Measurements from ENCODE around the gene ANGEL2.
A peak's percentile ranks its signal among the peaks of the same experiment; 100 is the strongest.
"Not testable (repeated sequence)": the region's sequence is repeated elsewhere in the genome, so short reads cannot be mapped to it uniquely, and the experiment has no call there.

Gene ANGEL2

DNA sequence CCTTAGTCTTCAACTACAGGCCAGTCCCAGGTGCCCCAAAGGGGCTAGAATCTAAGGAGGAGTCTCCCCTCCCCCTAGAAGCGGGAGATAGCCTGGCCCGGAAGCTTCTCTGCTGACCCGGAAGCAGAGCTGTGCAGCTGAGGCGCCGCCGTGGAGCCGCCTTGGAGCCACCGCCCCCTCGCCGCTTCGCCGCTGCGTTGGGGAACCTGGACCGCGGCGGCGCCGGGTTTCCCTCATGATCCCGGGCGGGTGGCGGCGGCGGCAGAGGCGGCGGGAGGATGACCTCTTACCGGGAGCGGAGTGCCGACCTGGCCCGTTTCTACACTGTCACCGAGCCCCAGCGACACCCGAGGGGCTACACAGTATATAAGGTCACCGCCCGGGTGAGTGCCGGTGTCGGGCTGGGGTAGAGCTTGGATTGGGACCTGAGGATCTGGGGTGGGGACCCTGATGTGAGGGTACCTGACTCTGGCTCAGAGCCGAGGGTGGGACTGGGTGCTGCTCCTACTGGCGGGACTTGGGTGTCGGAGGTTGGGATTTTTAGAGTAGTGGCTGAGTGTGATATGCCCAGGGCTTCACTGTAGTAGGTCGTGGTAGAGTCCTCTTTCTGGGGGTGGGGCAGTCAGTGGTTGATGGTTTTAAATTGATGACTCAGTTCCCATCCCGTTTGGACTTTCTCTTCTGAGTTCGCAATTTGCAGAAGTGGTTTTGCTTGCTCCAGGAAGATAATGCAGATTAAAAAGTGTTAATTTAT, 35.6 kb upstream of the ANGEL2 start, which contains the start of gene RPS6KC1:
RPS6KC1 (plus strand) TSS at position 115 of the 754 bp plus-strand sequence; CDS start at position 279, 164 bp downstream.
- Histone ChIP-seq H3K27ac (ENCODE audit: low read length) (no peak within 1 kb of the TSS), H3K27me3 (ENCODE audit: control insufficient read depth, insufficient read depth, low read length) (no peaks in the 10 kb centered on the region)

DNA sequence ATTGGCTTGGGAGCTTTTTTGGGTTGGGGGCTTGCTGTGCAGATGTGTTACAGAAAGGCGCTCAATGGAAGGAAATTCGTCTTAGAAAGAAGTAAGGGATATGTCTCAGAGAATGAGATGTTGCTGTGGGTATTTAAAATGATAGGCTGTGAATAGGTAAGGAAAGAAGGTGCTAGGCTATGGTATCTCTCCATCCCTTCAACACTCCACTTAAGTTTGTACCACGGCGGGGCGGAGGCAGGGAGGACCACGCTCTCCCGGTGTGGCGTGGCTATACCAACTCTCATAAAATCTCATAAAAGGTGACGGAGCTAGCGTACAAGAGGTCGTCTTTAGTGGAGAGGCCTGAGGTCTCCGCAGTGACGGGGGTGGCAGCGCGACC, 35.1 kb upstream of the ANGEL2 start:
- Histone ChIP-seq H3K36me3 (ENCODE audit: control insufficient read depth, insufficient read depth, low read length) (no peaks in the 10 kb centered on the region), H3K4me1 (ENCODE audit: control insufficient read depth, insufficient read depth, low read length) (no peaks in the 10 kb centered on the region), H3K27me3 (ENCODE audit: control insufficient read depth, insufficient read depth, low read length) (no peaks in the 10 kb centered on the region), H3K27ac (ENCODE audit: low read length) (no peak overlapping the region), H3K4me3 (ENCODE audit: low read length) (peak overlapping the region; percentile 91; the same call in 1 of the 2 replicates), H3K9me3 (ENCODE audit: control insufficient read depth, insufficient read depth, low read length) (no peaks in the 10 kb centered on the region)
- DNase-seq (ENCODE audit: low read depth, low spot score): no peak
- no CpG with 5 or more reads among the region's 15 CpGs for WGBS (ENCODE audit: insufficient coverage, insufficient read length)

More for the DNA sequence above, 35.6 kb upstream of the ANGEL2 start, which contains the start of gene RPS6KC1:
- H3K9me3 ChIP-seq (ENCODE audit: control insufficient read depth, insufficient read depth, low read length): no peaks in the 10 kb centered on the region
- H3K4me1 ChIP-seq (ENCODE audit: control insufficient read depth, insufficient read depth, low read length): no peaks in the 10 kb centered on the region
- no peaks in the 10 kb centered on the region for H3K36me3 ChIP-seq (ENCODE audit: control insufficient read depth, insufficient read depth, low read length)
- DNase-seq (ENCODE audit: low read depth, low spot score): peak; percentile 54
- H3K4me3 ChIP-seq (ENCODE audit: low read length): peak within 1 kb of the TSS; percentile 91
- no CpG with 5 or more reads among the region's 42 CpGs for WGBS (ENCODE audit: insufficient coverage, insufficient read length)

DNA sequence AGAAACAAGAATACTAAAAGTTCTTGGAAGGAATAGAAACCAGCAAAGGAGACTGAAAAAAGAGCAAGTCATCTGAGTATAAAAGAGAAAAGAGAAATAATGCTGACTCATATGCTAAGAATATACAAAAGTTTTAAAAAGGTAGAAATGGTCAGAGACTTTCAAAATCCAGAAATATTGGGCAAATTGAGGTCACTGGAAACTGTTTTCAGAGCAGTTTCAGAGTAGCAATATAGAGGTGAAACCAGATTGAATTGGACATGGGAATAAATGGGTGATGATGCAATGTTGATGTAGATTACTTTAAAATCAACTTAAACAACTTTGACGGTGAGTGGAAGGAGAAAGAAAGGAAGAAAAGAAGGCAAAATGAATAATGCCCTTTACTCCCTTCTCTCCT, 33.6 kb upstream of the ANGEL2 start:
- no peak for DNase-seq (ENCODE audit: low read depth, low spot score)
- H3K4me3 ChIP-seq (ENCODE audit: low read length): no peak overlapping the region
- H3K36me3 ChIP-seq (ENCODE audit: control insufficient read depth, insufficient read depth, low read length): no peaks in the 10 kb centered on the region
- no peaks in the 10 kb centered on the region for H3K27me3 ChIP-seq (ENCODE audit: control insufficient read depth, insufficient read depth, low read length)
- no peaks in the 10 kb centered on the region for H3K4me1 ChIP-seq (ENCODE audit: control insufficient read depth, insufficient read depth, low read length)
- no peaks in the 10 kb centered on the region for H3K9me3 ChIP-seq (ENCODE audit: control insufficient read depth, insufficient read depth, low read length)
- H3K27ac ChIP-seq (ENCODE audit: low read length): no peak overlapping the region
- no CpG with 5 or more reads among the region's 1 CpG for WGBS (ENCODE audit: insufficient coverage, insufficient read length)

DNA sequence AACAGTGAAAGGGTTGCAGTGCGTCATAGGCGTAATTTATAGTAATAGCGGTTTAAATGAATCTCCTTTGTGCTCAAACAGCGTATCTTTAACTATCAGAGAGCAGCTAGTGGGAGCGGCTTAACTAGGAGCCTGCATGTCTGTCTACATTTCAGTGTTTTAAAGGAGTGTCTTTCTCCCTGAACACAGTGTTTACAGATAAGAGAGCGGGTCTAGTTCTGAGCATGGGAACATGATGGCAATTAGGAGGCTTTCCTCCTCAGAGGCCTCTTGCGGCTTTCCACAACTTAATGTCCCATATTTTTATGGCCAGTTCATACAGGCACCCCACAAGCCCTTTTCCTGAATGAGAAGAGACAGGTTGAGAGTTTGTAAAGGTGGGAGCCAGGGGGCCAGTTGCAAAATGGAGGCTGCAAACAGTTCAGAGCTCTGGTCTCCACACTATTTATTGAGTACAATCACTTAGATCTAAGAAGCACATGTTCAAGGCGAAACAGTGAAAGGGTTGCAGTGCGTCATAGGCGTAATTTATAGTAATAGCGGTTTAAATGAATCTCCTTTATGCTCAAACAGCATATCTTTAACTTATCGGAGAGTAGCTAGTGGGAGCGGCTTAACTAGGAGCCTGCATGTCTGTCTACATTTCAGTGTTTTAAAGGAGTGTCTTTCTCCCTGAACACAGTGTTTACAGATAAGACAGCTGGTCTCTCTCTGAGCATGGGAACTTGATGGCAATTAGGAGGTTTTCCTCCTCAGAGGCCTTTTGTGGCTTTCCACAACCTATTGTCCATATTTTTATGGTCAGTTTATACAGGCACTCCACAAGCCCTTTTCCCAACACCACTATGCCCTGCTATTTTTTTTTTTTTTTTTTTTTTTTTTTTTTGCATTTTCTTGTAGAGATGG, 29.9 kb upstream of the ANGEL2 start:
- H3K27me3 ChIP-seq (ENCODE audit: control insufficient read depth, insufficient read depth, low read length); DNase-seq (ENCODE audit: low read depth, low spot score); H3K27ac ChIP-seq (ENCODE audit: low read length); H3K4me3 ChIP-seq (ENCODE audit: low read length); H3K9me3 ChIP-seq (ENCODE audit: control insufficient read depth, insufficient read depth, low read length); H3K4me1 ChIP-seq (ENCODE audit: control insufficient read depth, insufficient read depth, low read length); H3K36me3 ChIP-seq (ENCODE audit: control insufficient read depth, insufficient read depth, low read length): not testable (repeated sequence)
- WGBS (ENCODE audit: insufficient coverage, insufficient read length): no CpG with 5 or more reads among the region's 13 CpGs

DNA sequence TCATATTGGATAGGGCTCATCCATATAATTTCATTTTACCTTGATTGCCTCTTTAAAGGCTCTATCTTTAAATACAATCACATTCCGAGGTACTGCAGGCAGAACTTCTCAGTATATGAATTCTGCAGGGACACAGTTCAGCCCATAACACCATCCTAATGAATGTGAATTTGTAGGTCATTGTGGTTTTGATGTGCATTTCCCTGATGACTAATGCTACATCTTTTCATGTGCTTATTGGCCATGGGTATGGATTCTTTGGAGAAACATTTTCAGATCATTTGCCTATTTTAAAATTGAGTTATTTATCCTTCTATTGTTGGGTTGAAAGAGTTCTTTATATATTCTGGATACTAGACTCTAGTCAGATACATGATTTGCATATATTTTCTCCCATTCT, 25.8 kb upstream of the ANGEL2 start:
- Histone ChIP-seq H3K27ac (ENCODE audit: low read length) (no peak overlapping the region), H3K36me3 (ENCODE audit: control insufficient read depth, insufficient read depth, low read length) (no peaks in the 10 kb centered on the region), H3K4me1 (ENCODE audit: control insufficient read depth, insufficient read depth, low read length) (no peaks in the 10 kb centered on the region), H3K27me3 (ENCODE audit: control insufficient read depth, insufficient read depth, low read length) (no peaks in the 10 kb centered on the region), H3K4me3 (ENCODE audit: low read length) (no peak overlapping the region), H3K9me3 (ENCODE audit: control insufficient read depth, insufficient read depth, low read length) (no peaks in the 10 kb centered on the region)
- no peak for DNase-seq (ENCODE audit: low read depth, low spot score)
- no CpG with 5 or more reads among the region's 1 CpG for WGBS (ENCODE audit: insufficient coverage, insufficient read length)

DNA sequence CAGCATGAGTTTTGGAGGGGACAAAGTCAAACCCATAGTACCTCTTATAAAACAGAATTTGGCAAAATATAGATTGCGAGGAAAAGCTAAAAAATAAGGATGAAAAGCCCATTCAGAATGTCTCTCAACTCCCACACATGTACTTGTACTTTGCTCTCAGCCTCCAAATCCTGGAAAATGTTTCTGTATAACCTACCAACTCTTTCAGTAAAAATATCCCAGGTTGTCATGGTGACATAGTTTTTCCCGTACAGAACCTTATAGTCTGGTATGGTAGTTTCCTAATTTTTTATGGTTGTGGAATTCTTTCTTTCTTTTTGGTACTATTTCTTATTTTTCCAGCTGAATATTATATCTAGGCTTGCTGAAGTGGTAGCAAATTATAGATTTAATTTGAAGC, 19.9 kb upstream of the ANGEL2 start:
- no peaks in the 10 kb centered on the region for H3K36me3 ChIP-seq (ENCODE audit: control insufficient read depth, insufficient read depth, low read length)
- H3K4me1 ChIP-seq (ENCODE audit: control insufficient read depth, insufficient read depth, low read length): no peaks in the 10 kb centered on the region
- H3K9me3 ChIP-seq (ENCODE audit: control insufficient read depth, insufficient read depth, low read length): no peaks in the 10 kb centered on the region
- H3K27me3 ChIP-seq (ENCODE audit: control insufficient read depth, insufficient read depth, low read length): no peaks in the 10 kb centered on the region
- no peak for DNase-seq (ENCODE audit: low read depth, low spot score)
- H3K4me3 ChIP-seq (ENCODE audit: low read length): no peak overlapping the region
- WGBS (ENCODE audit: insufficient coverage, insufficient read length): no CpG with 5 or more reads among the region's 2 CpGs
- H3K27ac ChIP-seq (ENCODE audit: low read length): no peak overlapping the region

DNA sequence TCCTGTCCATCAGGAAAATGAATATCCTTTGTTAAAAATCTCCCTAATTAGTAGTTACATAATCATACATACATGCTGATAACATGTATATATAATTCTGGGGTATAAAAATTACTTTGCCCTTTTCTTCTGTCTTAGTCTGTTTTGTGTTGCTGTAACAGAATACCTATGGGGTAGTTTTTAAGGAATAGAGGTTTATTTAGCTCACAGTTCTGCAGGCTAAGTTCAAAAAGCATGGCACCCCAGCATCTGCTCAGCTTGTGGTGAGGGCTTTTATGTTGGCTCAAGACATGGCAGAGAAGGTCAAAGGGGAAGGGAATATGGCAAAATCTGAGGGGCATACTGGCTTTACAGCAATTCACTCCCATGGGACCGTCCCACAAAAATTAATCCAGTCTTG, 19.0 kb upstream of the ANGEL2 start:
- Histone ChIP-seq H3K4me3 (ENCODE audit: low read length) (no peak overlapping the region), H3K4me1 (ENCODE audit: control insufficient read depth, insufficient read depth, low read length) (no peaks in the 10 kb centered on the region), H3K27me3 (ENCODE audit: control insufficient read depth, insufficient read depth, low read length) (no peaks in the 10 kb centered on the region), H3K27ac (ENCODE audit: low read length) (no peak overlapping the region), H3K9me3 (ENCODE audit: control insufficient read depth, insufficient read depth, low read length) (no peaks in the 10 kb centered on the region), H3K36me3 (ENCODE audit: control insufficient read depth, insufficient read depth, low read length) (no peaks in the 10 kb centered on the region)
- WGBS (ENCODE audit: insufficient coverage, insufficient read length): no CpG with 5 or more reads among the region's 1 CpG
- DNase-seq (ENCODE audit: low read depth, low spot score): no peak

DNA sequence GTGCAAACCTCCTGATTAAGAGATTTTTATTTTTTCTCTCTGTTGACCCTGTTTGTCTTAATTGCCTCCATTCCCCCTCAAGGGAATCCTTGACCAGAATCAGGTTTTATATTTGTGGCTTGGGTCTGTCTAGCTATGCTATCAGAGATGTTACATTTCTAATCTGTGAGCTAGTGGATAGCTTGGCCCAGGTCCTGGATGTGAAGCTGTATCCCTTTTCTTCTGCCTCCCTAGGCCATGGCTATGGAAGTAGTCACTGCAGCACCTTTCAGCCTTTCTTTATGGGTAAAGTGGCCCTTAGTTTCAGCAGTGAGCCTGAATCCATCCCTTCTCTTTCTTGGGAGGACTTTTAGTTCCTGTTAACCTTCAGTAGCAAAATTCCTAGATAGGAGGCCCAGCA, 17.0 kb upstream of the ANGEL2 start:
- Histone ChIP-seq H3K36me3 (ENCODE audit: control insufficient read depth, insufficient read depth, low read length) (no peaks in the 10 kb centered on the region), H3K9me3 (ENCODE audit: control insufficient read depth, insufficient read depth, low read length) (no peaks in the 10 kb centered on the region), H3K27ac (ENCODE audit: low read length) (no peak overlapping the region), H3K4me3 (ENCODE audit: low read length) (no peak overlapping the region), H3K4me1 (ENCODE audit: control insufficient read depth, insufficient read depth, low read length) (no peaks in the 10 kb centered on the region), H3K27me3 (ENCODE audit: control insufficient read depth, insufficient read depth, low read length) (no peaks in the 10 kb centered on the region)
- no peak for DNase-seq (ENCODE audit: low read depth, low spot score)

DNA sequence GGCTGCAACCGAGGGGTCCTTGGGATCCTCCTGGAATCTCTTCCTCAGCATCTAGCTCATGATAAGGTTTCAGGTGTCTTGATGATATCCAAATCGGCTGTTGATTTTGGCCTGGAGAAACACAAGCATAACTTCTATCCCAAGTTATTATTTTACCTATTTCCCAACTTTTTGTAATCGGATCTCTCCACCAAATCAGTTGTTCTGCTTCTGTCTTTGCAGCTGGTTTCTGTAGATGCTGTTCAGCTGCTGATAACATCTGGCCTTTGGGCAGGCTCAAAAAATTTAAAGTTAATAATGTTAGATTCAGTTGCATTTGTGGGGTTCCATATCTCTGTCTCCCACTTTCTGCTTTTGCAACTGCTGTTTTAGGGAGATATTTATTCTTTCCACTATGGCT, 11.4 kb upstream of the ANGEL2 start:
- not testable (repeated sequence) for H3K9me3 ChIP-seq (ENCODE audit: control insufficient read depth, insufficient read depth, low read length); H3K27me3 ChIP-seq (ENCODE audit: control insufficient read depth, insufficient read depth, low read length); H3K36me3 ChIP-seq (ENCODE audit: control insufficient read depth, insufficient read depth, low read length); H3K4me1 ChIP-seq (ENCODE audit: control insufficient read depth, insufficient read depth, low read length); H3K4me3 ChIP-seq (ENCODE audit: low read length); DNase-seq (ENCODE audit: low read depth, low spot score); H3K27ac ChIP-seq (ENCODE audit: low read length)
- WGBS (ENCODE audit: insufficient coverage, insufficient read length): no CpG with 5 or more reads among the region's 3 CpGs

DNA sequence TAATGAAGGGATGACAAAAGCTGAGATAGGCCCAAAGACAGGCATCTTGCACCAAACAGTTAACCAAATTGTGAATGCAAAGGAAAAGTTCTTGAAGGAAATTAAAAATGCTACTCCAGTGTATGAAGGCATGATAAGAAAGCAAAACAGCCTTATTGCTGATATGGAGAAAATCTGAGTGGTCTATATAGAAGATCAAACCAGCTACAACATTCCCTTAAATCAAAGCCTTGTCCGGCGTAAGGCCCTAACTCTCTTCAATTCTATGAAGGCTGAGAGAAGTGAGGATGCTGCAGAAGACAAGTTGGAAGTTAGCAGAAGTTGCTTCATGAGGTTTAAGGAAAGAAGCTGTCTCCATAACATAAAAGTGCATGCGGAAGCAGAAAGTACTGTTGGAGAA, 4.3 kb upstream of the ANGEL2 start:
- no peak for DNase-seq (ENCODE audit: low read depth, low spot score)
- no peaks in the 10 kb centered on the region for H3K27me3 ChIP-seq (ENCODE audit: control insufficient read depth, insufficient read depth, low read length)
- no peak overlapping the region for H3K4me3 ChIP-seq (ENCODE audit: low read length)
- no peak overlapping the region for H3K27ac ChIP-seq (ENCODE audit: low read length)
- H3K4me1 ChIP-seq (ENCODE audit: control insufficient read depth, insufficient read depth, low read length): no peaks in the 10 kb centered on the region
- no peaks in the 10 kb centered on the region for H3K9me3 ChIP-seq (ENCODE audit: control insufficient read depth, insufficient read depth, low read length)
- H3K36me3 ChIP-seq (ENCODE audit: control insufficient read depth, insufficient read depth, low read length): no peaks in the 10 kb centered on the region
- WGBS (ENCODE audit: insufficient coverage, insufficient read length): no CpG with 5 or more reads among the region's 3 CpGs

All from iPS DF 6.9 (cell line).